ENCODE data around the gene KDSR.

DNA sequence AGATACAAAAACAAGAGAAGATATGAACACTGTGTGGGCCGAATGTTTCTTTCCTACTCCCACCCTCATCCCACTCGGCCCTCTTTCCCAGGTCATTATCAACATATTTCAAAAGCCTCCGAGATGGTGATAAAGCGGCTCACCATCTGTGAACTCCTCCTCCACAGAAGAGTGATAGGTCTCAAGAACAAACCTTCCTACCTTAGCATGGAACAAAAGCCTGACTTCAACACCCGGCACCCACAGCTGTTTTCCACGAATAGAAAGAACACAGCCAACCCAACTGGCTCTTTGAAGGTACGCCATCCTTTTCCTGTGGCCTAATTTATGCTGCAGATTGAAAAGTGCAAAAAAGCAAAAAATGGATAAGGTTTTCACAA, 76.2 kb downstream of the KDSR start:
- TF ChIP-seq, protein P1, sequence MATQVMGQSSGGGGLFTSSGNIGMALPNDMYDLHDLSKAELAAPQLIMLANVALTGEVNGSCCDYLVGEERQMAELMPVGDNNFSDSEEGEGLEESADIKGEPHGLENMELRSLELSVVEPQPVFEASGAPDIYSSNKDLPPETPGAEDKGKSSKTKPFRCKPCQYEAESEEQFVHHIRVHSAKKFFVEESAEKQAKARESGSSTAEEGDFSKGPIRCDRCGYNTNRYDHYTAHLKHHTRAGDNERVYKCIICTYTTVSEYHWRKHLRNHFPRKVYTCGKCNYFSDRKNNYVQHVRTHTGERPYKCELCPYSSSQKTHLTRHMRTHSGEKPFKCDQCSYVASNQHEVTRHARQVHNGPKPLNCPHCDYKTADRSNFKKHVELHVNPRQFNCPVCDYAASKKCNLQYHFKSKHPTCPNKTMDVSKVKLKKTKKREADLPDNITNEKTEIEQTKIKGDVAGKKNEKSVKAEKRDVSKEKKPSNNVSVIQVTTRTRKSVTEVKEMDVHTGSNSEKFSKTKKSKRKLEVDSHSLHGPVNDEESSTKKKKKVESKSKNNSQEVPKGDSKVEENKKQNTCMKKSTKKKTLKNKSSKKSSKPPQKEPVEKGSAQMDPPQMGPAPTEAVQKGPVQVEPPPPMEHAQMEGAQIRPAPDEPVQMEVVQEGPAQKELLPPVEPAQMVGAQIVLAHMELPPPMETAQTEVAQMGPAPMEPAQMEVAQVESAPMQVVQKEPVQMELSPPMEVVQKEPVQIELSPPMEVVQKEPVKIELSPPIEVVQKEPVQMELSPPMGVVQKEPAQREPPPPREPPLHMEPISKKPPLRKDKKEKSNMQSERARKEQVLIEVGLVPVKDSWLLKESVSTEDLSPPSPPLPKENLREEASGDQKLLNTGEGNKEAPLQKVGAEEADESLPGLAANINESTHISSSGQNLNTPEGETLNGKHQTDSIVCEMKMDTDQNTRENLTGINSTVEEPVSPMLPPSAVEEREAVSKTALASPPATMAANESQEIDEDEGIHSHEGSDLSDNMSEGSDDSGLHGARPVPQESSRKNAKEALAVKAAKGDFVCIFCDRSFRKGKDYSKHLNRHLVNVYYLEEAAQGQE (IDR thresholded peaks at IDR 0.05; ENCODE audit: insufficient replicate concordance, low read depth): no peak
- TF ChIP-seq, protein P2, sequence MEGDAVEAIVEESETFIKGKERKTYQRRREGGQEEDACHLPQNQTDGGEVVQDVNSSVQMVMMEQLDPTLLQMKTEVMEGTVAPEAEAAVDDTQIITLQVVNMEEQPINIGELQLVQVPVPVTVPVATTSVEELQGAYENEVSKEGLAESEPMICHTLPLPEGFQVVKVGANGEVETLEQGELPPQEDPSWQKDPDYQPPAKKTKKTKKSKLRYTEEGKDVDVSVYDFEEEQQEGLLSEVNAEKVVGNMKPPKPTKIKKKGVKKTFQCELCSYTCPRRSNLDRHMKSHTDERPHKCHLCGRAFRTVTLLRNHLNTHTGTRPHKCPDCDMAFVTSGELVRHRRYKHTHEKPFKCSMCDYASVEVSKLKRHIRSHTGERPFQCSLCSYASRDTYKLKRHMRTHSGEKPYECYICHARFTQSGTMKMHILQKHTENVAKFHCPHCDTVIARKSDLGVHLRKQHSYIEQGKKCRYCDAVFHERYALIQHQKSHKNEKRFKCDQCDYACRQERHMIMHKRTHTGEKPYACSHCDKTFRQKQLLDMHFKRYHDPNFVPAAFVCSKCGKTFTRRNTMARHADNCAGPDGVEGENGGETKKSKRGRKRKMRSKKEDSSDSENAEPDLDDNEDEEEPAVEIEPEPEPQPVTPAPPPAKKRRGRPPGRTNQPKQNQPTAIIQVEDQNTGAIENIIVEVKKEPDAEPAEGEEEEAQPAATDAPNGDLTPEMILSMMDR (IDR thresholded peaks at IDR 0.05; ENCODE audit: insufficient read depth, low read length): no peak
- TF ChIP-seq GABPA (IDR thresholded peaks at IDR 0.05; ENCODE audit: low read depth) (no peak), POLR2AphosphoS5 (IDR thresholded peaks at IDR 0.05; ENCODE audit: low read depth) (no peak)

All from HL-60 (cell line).